HG03354 (cell line): ENCODE results near the gene MACF1.

Experiments used
- ATAC-seq: cut with Tn5 transposase; IDR thresholded peaks from one replicate; pipeline ENCODE4 v1.9.1; 2021; ENCODE audit warnings: mild to moderate bottlenecking; ENCODE audit not compliant: unreplicated experiment, poor library complexity, severe bottlenecking

The MACF1 gene

GRCh38 chr1:39288735-39289465 is 84.4 kb downstream of the MACF1 start:
- no peak for ATAC-seq

- ATAC-seq, result no peak
These were observed 87.9 kb downstream of the MACF1 start for GRCh38 chr1:39292401-39292800.

- no peak for ATAC-seq
These were observed 89.0 kb downstream of the MACF1 start for GRCh38 chr1:39293375-39294070.

GRCh38 chr1:39294531-39294930 is 90.0 kb downstream of the MACF1 start:
- ATAC-seq, result no peak

GRCh38 chr1:39295901-39296300 is 91.4 kb downstream of the MACF1 start:
- ATAC-seq, result no peak

DNA sequence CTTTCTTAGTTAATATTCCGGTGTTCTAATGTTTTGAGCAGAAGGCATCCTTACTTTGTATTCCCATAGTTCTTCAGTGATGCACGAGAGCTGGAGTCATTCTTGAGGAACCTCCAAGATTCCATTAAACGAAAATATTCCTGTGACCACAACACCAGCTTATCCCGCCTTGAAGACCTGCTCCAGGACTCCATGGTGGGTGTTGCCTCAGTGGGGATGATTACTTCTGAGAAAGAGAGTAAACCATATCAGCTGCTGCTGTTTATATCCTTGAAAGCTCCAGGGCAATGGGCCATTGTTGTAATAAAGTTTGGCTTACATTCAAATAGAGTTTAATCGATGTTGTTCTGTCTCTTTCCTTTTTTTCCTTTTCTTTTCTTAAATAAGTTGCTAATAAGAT is 93.1 kb downstream of the MACF1 start:
- ATAC-seq, result no peak

DNA sequence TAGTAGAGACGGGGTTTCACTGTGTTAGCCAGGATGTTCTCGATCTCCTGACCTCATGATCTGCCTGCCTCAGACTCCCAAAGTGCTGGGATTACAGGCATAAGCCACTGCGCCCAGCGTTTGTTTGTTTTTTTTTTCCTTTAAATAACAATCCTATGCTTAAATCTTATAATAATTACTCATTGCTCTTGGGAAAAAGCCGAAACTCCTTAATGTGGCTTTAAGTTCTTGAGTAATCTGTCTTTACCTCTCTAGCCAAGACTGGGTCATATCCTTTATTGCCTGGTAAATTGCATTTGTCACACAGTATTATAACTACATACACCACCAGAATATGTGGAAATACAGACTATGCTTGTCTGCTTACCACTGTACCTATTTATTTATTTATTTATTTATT is 97.1 kb downstream of the MACF1 start:
- ATAC-seq, result no peak

DNA sequence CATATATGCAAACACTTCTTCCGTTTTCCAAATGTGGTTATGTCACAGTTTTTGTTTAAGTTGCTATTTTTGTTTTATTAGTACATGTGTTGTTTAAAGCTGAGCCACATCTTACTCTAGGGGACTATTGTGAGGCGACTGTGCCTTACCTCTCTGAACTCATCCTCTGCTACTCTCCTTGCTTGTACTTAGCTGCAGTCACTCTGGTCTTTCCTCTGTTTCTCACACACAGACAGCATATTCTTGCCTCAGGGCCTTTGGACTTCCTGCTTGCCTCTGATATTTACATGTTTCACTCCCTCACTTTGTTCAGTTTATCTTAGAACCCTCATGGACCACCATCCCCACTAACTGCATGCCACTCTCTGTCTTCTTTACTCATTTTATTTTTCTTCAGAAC is 101.1 kb downstream of the MACF1 start:
- ATAC-seq, result no peak

DNA sequence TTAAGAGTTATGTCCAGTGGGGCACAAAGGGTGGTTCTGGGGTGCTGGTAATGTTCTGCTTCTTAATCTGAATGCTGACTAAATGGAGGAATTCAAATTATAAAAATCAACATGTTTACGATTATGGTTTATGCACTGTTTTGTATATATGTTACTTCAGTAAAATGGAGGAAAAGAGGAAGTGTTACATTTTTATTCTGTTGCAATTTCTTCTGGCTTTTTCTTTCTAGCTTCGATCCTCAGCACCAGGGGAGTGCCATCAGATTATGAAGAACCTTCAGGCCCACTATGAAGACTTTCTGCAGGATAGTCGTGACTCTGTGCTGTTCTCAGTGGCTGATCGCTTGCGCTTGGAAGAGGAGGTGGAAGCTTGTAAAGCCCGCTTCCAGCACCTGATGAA is 105.5 kb downstream of the MACF1 start:
- no peak for ATAC-seq

DNA sequence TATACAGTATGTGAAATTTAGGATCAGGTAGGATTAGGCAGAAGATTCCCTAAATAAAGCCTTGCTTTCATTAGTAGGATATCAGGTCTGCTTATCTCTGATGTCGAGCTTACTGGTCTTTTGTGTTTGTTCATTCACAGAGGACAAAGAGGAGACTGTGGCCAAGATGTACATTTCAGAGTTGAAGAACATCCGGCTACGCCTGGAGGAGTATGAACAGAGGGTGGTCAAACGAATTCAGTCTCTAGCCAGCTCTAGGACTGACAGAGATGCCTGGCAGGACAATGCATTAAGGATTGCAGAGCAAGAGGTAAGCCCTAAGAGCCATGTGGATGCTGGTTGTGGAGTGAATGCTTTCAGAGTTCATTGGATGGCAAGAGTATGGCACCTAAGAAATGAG is 106.2 kb downstream of the MACF1 start:
- no peak for ATAC-seq

- ATAC-seq, result no peak
These were observed 112.6 kb downstream of the MACF1 start for GRCh38 chr1:39317111-39317510.

- ATAC-seq, result no peak
These were observed 113.6 kb downstream of the MACF1 start for GRCh38 chr1:39317910-39318633.

- ATAC-seq, result no peak
These were observed 117.5 kb downstream of the MACF1 start for GRCh38 chr1:39321979-39322378.

GRCh38 chr1:39322431-39322830 is 117.9 kb downstream of the MACF1 start:
- no peak for ATAC-seq

DNA sequence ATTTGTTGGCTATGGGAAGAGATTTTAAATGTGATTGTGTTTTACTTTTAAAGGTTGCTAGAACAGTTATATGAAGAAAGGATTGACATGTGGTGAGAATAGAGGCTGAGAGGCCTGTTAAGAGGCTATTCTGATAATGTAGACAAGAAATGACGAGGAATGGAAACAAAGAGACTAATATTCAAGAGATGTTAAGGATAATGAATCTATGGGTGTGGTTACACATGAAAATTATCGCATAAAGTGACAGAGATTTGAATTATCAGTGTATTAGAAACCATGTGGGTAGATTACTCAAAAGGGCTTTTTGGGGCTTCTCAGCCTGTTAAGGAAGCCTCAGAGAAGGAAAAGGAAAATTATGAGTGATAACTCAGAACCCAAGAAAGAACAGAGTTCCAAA is 120.4 kb downstream of the MACF1 start:
- no peak for ATAC-seq

GRCh38 chr1:39326836-39327235 is 122.3 kb downstream of the MACF1 start:
- ATAC-seq, result no peak

- no peak for ATAC-seq
These were observed 123.6 kb downstream of the MACF1 start for GRCh38 chr1:39328095-39328494.

DNA sequence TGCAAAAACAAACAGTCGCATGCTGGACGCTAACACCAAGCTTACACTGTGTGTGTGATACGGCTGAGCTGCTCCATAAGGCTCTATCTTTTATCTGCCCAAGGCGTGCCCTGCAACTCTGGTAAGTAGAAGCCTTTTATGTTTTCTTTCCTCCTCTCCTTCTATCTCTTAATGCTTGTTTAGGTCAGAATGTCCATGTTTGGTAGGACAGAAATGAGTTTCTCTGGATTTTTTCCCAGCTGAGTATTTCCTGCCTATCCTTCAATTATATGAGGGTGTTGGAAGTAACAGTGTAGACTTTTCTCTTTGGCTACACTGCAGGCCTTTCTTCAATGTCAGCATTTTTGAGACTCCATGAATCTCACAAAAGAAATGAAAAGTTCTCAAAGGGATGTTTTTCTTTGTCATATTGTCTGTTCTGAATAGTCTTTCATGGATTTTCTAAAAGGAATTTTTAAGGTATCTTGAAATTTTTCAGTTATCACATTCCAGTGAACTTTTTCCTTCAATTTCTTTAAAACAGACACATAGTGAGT is 124.2 kb downstream of the MACF1 start:
- ATAC-seq, result no peak

GRCh38 chr1:39331647-39332046 is 127.2 kb downstream of the MACF1 start:
- no peak for ATAC-seq

DNA sequence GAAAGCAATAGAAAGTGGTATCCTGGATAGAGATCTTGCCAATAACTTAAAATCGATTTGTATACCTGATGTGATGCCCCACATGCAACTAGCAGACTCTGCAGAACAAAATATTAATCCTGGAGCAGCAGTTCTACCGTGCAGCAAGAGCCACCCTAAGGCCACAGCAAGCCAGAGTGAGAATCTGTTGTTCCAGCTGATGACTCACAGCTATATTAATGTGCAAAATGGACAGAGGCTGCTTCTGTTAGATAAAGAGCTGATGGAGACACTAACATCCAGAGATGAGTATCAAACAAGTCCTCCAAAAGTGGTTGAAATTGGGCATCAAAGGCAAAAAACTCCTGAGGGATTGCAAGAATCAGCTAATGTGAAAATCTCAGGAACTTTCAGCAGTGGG is 127.8 kb downstream of the MACF1 start:
- no peak for ATAC-seq

DNA sequence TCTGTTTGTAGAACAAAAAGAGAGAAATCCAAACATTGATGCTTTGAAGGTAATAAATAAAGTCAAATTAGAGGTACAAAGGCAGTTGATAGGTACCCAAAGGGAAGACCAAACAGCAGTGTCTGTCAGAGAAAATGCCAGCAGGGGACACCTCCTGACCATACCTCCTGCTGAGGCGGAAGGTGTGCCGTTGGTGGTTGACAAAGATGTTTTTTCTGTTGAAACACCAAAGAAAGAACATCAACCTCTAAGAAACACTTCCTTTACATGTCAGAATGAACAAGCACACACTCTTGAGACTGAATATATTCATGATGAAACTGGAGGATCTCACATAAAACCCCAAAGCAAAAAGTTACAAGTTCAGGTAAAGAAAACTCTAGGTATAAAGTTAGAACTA is 128.3 kb downstream of the MACF1 start:
- ATAC-seq, result no peak
